HS-27A (cell line): Measurements from ENCODE around the gene PLEKHG4B.
A peak's percentile ranks its signal among the peaks of the same experiment; 100 is the strongest.

Experiments used
- DNase-seq: peaks from one replicate; pipeline ENCODE4 v3.0.0-alpha.2; 2012; ENCODE audit warnings: low read depth, missing footprints

The PLEKHG4B gene

DNA sequence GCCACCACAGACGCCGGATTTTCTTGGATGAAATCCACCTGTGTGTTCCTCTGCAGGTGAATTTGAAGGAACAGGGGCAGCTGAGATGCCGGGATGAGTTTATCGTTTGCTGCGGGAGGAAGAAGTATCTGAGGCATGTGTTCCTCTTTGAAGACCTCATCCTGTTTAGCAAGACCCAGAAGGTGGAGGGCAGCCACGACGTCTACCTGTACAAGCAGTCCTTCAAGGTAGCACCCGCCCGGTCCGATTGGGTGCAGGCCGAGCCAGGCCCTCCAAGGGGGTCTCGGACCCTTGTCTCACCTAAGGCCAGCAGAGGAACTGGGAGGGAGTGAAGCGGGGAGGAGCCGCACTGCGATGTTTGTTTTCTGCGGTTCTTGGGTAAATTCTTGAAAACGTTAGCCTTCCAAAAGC lies 80.9 kb downstream of the PLEKHG4B start:
- DNase-seq = no peak

GRCh38 chr5:173392-174290 lies 81.7 kb downstream of the PLEKHG4B start:
- DNase-seq = no peak

- no peak for DNase-seq
These were observed 82.3 kb downstream of the PLEKHG4B start for GRCh38 chr5:174291-174600.

GRCh38 chr5:174876-175465 lies 83.0 kb downstream of the PLEKHG4B start:
- DNase-seq = no peak

DNA sequence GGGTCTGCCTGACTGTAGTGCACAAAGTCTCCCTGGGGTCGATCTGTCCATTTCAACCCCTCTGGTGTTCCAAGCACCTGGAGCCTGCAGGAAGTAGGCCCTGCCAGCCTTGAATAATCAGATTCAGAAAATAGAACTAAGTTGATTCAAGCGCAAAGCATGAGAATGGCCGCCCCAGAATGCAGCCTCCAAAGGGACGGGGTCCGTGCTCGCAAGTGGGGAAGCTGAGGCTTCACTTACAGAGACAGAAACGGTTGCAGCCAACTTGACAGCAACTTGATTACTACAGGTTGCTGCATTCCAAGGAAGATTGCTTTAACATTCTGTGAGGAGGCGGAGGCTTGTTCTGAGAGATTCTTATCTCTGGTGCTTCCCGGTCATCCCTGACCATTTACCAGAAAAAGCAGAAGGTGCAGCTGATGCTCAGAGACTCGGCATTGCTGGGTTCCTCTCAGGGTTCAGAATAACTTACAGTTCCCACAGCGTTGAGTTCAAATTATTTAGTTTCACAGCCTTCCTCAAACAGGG lies 84.4 kb downstream of the PLEKHG4B start:
- DNase-seq = no peak

GRCh38 chr5:178110-178509 lies 86.1 kb downstream of the PLEKHG4B start:
- DNase-seq = no peak

DNA sequence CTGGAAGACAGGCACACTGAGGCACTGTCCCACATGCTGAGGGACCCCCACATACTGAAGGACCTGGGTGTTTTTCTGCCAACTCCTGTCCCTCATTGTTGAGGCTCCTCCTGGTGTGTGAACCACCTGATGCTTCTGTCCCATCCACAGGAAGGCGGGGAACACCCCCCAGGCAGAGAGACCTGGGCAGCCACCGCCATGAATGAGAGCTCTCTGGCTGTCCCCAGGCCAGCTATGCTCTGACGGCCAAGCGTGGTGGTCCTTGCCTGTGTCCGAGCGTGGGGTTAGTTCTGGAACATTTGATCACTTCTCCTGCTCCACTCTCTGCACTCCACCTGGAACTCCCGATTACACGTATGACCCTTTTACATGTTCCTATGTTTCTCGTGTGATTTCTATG lies 87.4 kb downstream of the PLEKHG4B start:
- no peak for DNase-seq

DNA sequence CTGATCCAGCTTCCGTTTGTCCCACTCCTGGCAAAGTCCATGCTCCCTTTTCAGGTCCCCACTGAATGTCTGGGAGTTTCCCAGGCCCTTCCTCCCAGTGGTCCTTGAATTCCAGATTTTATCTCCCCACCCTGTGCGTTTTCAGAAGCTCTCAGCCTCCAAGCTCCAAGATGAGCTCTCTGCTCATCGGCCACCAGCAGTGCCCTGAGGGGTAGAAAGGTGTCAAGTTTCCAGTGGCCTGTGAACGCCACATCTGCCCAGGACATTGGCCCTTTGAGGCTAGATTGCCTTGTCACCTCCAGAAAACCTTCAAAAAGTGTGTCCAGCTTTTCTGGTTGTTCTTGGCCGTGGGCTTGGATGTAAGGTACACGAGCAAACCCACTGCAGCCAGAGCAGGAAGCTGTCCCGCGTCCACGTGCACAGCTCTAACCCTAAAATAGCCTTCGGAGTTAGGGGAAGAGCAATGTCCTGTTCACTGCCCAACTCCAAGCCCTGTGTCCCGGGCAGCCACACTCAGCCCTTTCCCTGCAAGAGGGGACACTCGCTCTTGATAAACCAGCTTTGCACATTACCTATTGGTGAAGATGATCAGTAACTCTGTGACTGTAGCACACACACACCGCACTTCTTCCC lies 88.4 kb downstream of the PLEKHG4B start:
- no peak for DNase-seq

GRCh38 chr5:181160-181559 lies 89.2 kb downstream of the PLEKHG4B start:
- no peak for DNase-seq

- DNase-seq = no peak
These were observed 89.6 kb downstream of the PLEKHG4B start for GRCh38 chr5:181566-181965.

DNA sequence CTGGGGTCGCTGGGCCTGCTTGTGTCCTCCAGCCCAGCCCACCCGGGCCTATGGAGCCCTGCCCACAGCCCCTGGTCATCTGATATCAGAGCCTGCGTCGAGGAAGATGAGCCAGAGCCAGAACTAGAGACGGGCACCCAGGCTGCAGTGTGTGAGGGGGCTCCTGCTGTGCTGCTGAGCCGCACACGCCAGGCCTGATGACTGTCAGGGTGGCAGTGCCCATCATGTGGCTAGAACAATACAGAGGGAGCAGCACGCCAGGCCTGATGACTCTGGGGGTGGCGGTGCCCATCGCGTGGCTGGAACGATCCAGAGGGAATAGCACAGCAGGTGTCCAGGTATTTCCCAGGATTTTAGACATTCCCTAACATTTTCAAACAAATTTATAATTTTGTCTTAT lies 90.2 kb downstream of the PLEKHG4B start:
- no peak for DNase-seq

- DNase-seq = no peak
These were observed 92.5 kb downstream of the PLEKHG4B start for GRCh38 chr5:184471-184870.

GRCh38 chr5:185095-186070 lies 93.4 kb downstream of the PLEKHG4B start:
- no peak for DNase-seq

GRCh38 chr5:186091-187041 lies 94.4 kb downstream of the PLEKHG4B start:
- DNase-seq = no peak

- DNase-seq = no peak
These were observed 95.1 kb downstream of the PLEKHG4B start for GRCh38 chr5:187042-187431.

GRCh38 chr5:187617-188451 lies 95.9 kb downstream of the PLEKHG4B start:
- no peak for DNase-seq

DNA sequence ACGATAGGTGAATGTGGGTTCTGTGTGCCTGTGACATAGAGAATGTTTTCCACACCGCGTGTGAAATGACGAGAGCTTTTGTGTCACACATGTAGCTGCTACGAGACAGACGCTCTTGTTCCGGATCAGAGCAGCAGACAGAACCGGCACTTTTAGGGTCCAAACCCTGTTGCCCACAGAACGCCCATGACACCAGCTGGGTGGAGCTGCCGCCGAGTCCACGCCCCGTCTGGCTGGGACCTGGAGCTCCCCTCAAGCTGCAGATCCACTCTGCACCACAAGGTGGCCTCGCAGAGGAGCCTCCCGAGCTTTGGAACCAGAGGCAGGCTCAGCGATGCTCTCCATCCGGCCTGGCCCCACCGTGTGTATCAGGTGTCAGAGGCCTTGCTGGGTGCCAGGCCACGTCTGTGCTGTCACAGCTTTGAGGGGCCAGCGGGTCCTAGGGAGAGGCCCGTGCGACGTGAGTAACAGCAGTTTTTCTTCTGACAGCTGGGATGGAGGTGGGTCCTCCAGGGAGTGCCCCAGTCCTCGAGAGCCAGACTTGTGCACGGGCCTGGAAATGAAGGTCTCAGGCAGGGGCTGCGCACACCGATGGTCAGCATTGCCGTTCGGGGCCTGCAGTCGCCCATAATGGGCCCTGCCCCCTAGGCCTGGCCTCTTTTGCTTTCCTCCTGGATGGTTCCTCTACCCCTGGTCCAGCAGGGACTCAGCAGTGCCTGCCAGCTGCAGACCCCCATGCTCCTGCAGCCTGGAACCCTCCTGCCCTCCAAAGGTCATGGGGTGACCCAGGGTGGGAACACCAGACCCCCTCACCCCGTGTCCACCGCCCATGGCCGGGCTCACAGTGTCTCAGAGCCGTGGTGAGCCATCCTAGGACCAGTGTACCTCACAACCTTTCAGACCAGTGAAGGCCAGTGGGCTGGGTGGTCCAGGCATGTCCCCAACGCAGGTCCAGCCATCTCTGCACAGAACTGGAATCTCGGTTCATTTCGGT lies 96.8 kb downstream of the PLEKHG4B start:
- peak; percentile 59 for DNase-seq

GRCh38 chr5:189486-189885 lies 97.5 kb downstream of the PLEKHG4B start:
- no peak for DNase-seq

DNA sequence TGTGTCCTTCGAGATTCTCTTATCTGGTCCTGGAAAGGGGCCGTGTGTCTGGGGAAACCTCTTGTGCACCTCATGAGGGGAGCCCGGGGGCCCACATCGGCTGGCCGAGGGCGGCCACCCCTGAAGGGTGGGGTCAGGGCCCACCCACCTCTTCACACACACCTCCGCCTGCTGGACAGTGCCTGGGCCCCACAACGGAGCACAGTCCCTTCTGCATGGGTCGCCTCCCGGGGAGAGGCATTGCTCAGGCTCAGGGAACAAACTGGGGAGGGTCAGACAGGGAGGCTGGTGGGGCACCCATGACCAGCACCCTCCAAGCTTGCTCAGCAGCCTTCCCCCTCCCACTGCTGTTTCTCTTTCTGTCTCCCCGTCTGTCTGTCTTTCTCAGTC lies 98.0 kb downstream of the PLEKHG4B start:
- no peak for DNase-seq
